Effector memory CD4-positive, alpha-beta T cell (primary cell): ENCODE data around the gene LRRC51.

Experiments
- DNase-seq, 3 donors: peaks; one replicate each; pipeline ENCODE4 v3.0.0-alpha.2; 2020
- H3K27ac ChIP-seq: 2 replicates; pipeline ENCODE4 v1.7.0; 2013; ENCODE audit warnings: mild to moderate bottlenecking, low read length, moderate library complexity; ENCODE audit not compliant: insufficient read depth, poor library complexity, severe bottlenecking
- H3K27me3 ChIP-seq: replicated peaks from 2 replicates; pipeline ENCODE4 v1.7.0; 2013; ENCODE audit warnings: mild to moderate bottlenecking, low read length; ENCODE audit not compliant: insufficient read depth, control insufficient read depth, poor library complexity, severe bottlenecking
- H3K36me3 ChIP-seq: 2 replicates; pipeline ENCODE4 v1.7.0; 2013; ENCODE audit warnings: mild to moderate bottlenecking, low read length, moderate library complexity; ENCODE audit not compliant: control insufficient read depth, insufficient read depth
- H3K4me1 ChIP-seq: 2 replicates; pipeline ENCODE4 v1.7.0; 2013; ENCODE audit warnings: low read length, mild to moderate bottlenecking; ENCODE audit not compliant: control insufficient read depth, insufficient read depth, poor library complexity, severe bottlenecking
- H3K4me3 ChIP-seq: 2 replicates; pipeline ENCODE4 v1.7.0; 2013; ENCODE audit warnings: low read length, low read depth, mild to moderate bottlenecking; ENCODE audit not compliant: insufficient read depth, poor library complexity, severe bottlenecking
- H3K9me3 ChIP-seq: 2 replicates; pipeline ENCODE4 v1.7.0; 2013; ENCODE audit warnings: mild to moderate bottlenecking, low read length, moderate library complexity; ENCODE audit not compliant: control insufficient read depth

Gene LRRC51

DNA sequence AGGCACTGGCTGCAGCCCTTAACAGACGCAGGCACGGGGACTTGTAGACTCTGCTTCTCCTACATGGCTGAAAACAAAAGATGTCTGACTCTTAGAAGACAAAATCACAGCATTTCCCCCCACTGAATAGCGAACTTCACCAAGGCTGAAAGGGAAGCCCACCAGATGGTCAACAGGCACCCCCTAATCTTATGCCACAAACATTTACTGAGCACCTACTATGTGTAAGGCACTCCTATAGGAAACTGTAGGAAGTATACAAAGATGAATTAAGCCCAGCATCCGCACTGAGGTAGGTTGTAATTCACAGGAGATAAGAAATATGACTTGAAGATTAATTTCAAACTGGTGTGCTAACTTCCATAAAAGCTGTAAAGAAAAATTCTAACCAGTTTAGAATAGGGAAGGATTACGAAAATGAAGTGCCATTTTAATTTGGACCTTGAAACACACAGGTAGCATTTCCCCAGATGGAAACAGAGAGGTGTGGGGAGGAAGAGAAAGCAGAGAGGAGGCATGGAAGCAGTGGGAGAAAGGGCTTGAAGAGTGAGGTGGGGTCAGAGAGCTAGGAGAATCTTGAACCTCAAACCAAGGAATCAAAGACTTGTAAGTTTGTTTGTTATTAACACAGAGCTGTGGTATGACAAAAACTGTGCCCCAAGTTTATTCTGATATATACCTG is 38.4 kb upstream of the LRRC51 start:
- H3K4me1 ChIP-seq = peaks cover 29% of the 10 kb centered on the region

GRCh38 chr11:72045849-72046248 is 34.8 kb upstream of the LRRC51 start:
- no peak overlapping the region for H3K4me3 ChIP-seq
- H3K36me3 ChIP-seq = no peaks in the 10 kb centered on the region
- H3K9me3 ChIP-seq = no peaks in the 10 kb centered on the region
- H3K27ac ChIP-seq = no peak overlapping the region
- H3K27me3 ChIP-seq = no peaks in the 10 kb centered on the region
- H3K4me1 ChIP-seq = peaks cover 5% of the 10 kb centered on the region
- no peak for DNase-seq

More for the DNA sequence above, 38.4 kb upstream of the LRRC51 start:
- no peak for DNase-seq
- Histone ChIP-seq H3K4me3 (peak overlapping the region; percentile 75), H3K36me3 (no peaks in the 10 kb centered on the region), H3K27ac (peak overlapping the region; percentile 92), H3K9me3 (no peaks in the 10 kb centered on the region), H3K27me3 (no peaks in the 10 kb centered on the region)

DNA sequence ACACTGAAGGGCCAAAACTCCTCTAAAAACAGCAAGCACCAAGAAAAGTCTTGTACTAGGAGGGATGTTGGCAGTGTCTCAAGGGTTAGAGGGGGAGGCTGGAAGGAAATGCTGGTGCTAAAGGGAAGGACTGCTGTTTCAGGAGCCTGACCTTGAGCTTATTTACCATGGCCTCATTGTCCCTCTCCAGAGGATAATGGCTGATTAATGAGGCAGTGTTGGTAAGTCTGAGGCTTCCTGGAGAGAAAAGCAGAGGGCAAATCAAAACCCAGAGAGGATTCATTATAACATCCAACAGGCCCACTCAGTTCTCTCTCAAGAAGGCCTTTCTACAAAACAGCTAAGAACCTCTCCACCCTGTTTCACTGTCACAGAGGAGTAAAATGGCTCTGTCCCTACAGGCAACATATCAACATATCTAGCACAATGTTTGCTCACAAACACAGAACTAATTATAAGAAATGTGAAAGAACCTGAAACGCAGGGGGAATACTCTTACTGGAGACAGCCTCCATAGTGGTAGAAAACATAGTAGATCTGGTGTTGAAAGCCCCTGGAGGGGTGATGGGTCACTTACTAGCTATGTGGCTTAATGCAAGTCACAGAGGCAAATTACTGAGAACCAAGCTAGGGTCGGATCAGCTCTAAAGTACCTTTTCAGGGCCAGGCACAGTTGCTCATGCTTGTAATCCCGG is 31.7 kb upstream of the LRRC51 start:
- no peak for DNase-seq
- H3K4me3 ChIP-seq = no peak overlapping the region
- no peaks in the 10 kb centered on the region for H3K36me3 ChIP-seq
- no peak overlapping the region for H3K27ac ChIP-seq
- H3K27me3 ChIP-seq = no peaks in the 10 kb centered on the region
- H3K9me3 ChIP-seq = no peaks in the 10 kb centered on the region
- no peaks in the 10 kb centered on the region for H3K4me1 ChIP-seq

DNA sequence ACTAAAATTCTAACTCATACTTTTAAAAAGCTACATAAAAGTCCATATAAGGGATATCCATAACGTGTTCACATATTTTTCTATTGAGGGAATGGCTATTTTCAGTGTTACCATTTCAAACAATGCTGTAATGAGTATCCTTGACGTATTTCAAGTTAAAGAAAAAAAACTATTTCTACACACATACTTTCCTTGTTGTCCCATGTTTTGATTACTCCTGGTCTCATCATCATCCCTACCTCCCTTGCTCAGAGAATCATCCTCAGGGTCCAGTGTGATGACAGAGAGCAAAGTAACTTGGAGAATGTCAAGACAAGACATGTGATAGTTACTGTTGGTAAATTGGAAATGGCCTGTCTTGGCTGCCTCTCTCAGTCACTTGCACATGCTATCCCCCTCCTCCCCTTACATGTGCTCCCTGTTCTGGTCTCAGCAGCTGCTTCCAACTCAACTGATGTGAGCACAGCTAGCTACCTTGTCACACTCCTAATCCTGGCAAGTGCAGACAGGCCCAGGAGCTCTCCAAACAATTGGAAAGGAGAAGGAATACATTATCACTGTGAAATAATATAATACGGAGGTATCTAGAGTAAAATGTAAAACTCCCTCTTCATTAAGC is 22.1 kb upstream of the LRRC51 start:
- Histone ChIP-seq H3K36me3 (no peaks in the 10 kb centered on the region), H3K27ac (no peak overlapping the region), H3K9me3 (no peaks in the 10 kb centered on the region), H3K27me3 (no peaks in the 10 kb centered on the region), H3K4me3 (no peak overlapping the region), H3K4me1 (no peaks in the 10 kb centered on the region)
- DNase-seq = no peak

GRCh38 chr11:72061739-72062396 is 18.8 kb upstream of the LRRC51 start:
- no peak overlapping the region for H3K4me3 ChIP-seq
- no peak overlapping the region for H3K27ac ChIP-seq
- no peaks in the 10 kb centered on the region for H3K27me3 ChIP-seq
- no peaks in the 10 kb centered on the region for H3K9me3 ChIP-seq
- no peak for DNase-seq
- H3K36me3 ChIP-seq = no peaks in the 10 kb centered on the region
- H3K4me1 ChIP-seq = no peaks in the 10 kb centered on the region

- Histone ChIP-seq H3K36me3 (no peaks in the 10 kb centered on the region), H3K27ac (no peak overlapping the region), H3K9me3 (no peaks in the 10 kb centered on the region), H3K4me1 (no peaks in the 10 kb centered on the region), H3K4me3 (no peak overlapping the region), H3K27me3 (no peaks in the 10 kb centered on the region)
- no peak for DNase-seq
These were observed 13.8 kb upstream of the LRRC51 start for GRCh38 chr11:72066855-72067254.

DNA sequence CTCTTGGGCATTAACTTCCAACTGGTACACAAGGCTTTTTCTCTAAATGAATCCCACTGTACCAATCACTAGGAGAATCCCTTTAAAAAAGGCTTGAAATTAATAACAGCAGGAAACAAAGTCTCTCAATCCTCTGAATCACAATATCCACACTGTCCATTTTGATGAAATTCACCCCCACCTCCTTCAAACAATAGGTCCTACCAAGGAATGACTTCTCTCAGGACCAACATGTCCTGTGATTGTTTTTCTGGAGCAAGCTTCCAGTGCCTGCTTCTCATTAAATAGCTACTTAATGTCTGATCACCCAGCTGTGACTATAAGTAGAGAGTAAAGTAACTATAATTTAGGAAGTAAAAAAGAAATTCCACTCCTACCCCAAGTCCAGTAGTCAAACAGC is 13.4 kb upstream of the LRRC51 start:
- Histone ChIP-seq H3K9me3 (no peaks in the 10 kb centered on the region), H3K27me3 (no peaks in the 10 kb centered on the region), H3K4me3 (no peak overlapping the region), H3K36me3 (no peaks in the 10 kb centered on the region), H3K4me1 (no peaks in the 10 kb centered on the region), H3K27ac (no peak overlapping the region)
- DNase-seq = no peak

GRCh38 chr11:72067676-72068075 is 13.0 kb upstream of the LRRC51 start:
- Histone ChIP-seq H3K27me3 (no peaks in the 10 kb centered on the region), H3K27ac (no peak overlapping the region), H3K9me3 (no peaks in the 10 kb centered on the region), H3K4me1 (no peaks in the 10 kb centered on the region), H3K4me3 (no peak overlapping the region), H3K36me3 (no peaks in the 10 kb centered on the region)
- DNase-seq = no peak

- no peak for DNase-seq
These were observed 11.4 kb upstream of the LRRC51 start for GRCh38 chr11:72069200-72069599.

GRCh38 chr11:72069787-72070251 is 10.8 kb upstream of the LRRC51 start:
- Histone ChIP-seq H3K27me3 (no peaks in the 10 kb centered on the region), H3K27ac (no peak overlapping the region), H3K36me3 (no peaks in the 10 kb centered on the region), H3K9me3 (no peaks in the 10 kb centered on the region), H3K4me1 (no peaks in the 10 kb centered on the region), H3K4me3 (no peak overlapping the region)
- DNase-seq = no peak

More at GRCh38 chr11:72069200-72069599, 11.4 kb upstream of the LRRC51 start:
- Histone ChIP-seq H3K4me1 (no peaks in the 10 kb centered on the region), H3K27ac (no peak overlapping the region), H3K27me3 (no peaks in the 10 kb centered on the region), H3K36me3 (no peaks in the 10 kb centered on the region), H3K9me3 (no peaks in the 10 kb centered on the region), H3K4me3 (no peak overlapping the region)
